Right renal cortex interstitium (tissue), 3 donors: Measurements from ENCODE around the gene SHROOM1. TPM values are rescaled to one million over a fixed set of nuclear protein-coding genes. Genes with fewer than 3 reads are reported as not detected.
"Not testable (repeated sequence)": the region's sequence is repeated elsewhere in the genome, so short reads cannot be mapped to it uniquely, and the experiment has no call there.

ENCODE experiments used
- DNase-seq, 3 donors: peaks; one replicate each; pipeline ENCODE4 v3.0.0-alpha.2; 2013; ENCODE audit warnings: low read depth in 3 of 3, low spot score in 2 of 3
- polyA plus RNA-seq, 3 donors: library from polyadenylated mRNA; unstranded; fragments of 120-200 nt; gene quantifications; one replicate each; pipeline ENCODE4 v1.2.1, GENCODE V29; 2013; ENCODE audit not compliant: insufficient read length in 3 of 3

The SHROOM1 gene
- 10 to 100 TPM; 10.8 to 19.7 (median 11.6) TPM for polyA plus RNA-seq

- no peak for DNase-seq
Measured at GRCh38 chr5:132830436-132831094, at the start of gene SHROOM1. TSS of gene SHROOM1 (minus strand) at chr5:132830647. CDS start at chr5:132826140, 4,507 bp downstream.

- no peak for DNase-seq
Measured at GRCh38 chr5:132877938-132878337, 47.5 kb upstream of the SHROOM1 start.

- DNase-seq = no peak
Measured at GRCh38 chr5:132877466-132877865, 47.0 kb upstream of the SHROOM1 start.

GRCh38 chr5:132876020-132876759 lies 45.7 kb upstream of the SHROOM1 start:
- no peak for DNase-seq

GRCh38 chr5:132873930-132874271 lies 43.5 kb upstream of the SHROOM1 start:
- DNase-seq = no peak

- DNase-seq = no peak
Measured at GRCh38 chr5:132873119-132873929, 42.9 kb upstream of the SHROOM1 start, which contains the start of gene LEAP2. TSS of gene LEAP2 (plus strand) at chr5:132873668. CDS start at chr5:132873695, 27 bp downstream.

GRCh38 chr5:132872788-132873118 lies 42.3 kb upstream of the SHROOM1 start:
- DNase-seq = no peak

GRCh38 chr5:132871459-132872284 lies 41.2 kb upstream of the SHROOM1 start:
- no peak for DNase-seq

- no peak for DNase-seq
Measured at GRCh38 chr5:132870801-132871200, 40.4 kb upstream of the SHROOM1 start.

- DNase-seq = no peak
Measured at GRCh38 chr5:132868754-132869153, 38.3 kb upstream of the SHROOM1 start.

GRCh38 chr5:132867046-132867451 lies 36.6 kb upstream of the SHROOM1 start:
- DNase-seq = no peak

GRCh38 chr5:132866342-132867045 lies 36.0 kb upstream of the SHROOM1 start, which contains the start of the genes GDF9 and UQCRQ:
TSS of gene GDF9 (minus strand) at chr5:132866469. CDS start at chr5:132864533, 1,936 bp downstream.
TSS of gene UQCRQ (plus strand) at chr5:132866642. CDS start at chr5:132866882, 240 bp downstream.
- peak; percentile 100 for DNase-seq

- DNase-seq = peak in 1 of 3 donors; percentile 27
Measured at GRCh38 chr5:132865668-132866341, 35.4 kb upstream of the SHROOM1 start.

- DNase-seq = no peak
Measured at GRCh38 chr5:132860742-132861141, 30.3 kb upstream of the SHROOM1 start.

GRCh38 chr5:132859889-132860437 lies 29.5 kb upstream of the SHROOM1 start:
- DNase-seq = no peak

- no peak for DNase-seq
Measured at GRCh38 chr5:132856011-132856410, 25.6 kb upstream of the SHROOM1 start.

- not testable (repeated sequence) for DNase-seq
Measured at GRCh38 chr5:132854992-132855391, 24.5 kb upstream of the SHROOM1 start.

GRCh38 chr5:132854301-132854700 lies 23.9 kb upstream of the SHROOM1 start:
- DNase-seq = no peak

- DNase-seq = no peak
Measured at GRCh38 chr5:132853790-132854189, 23.3 kb upstream of the SHROOM1 start.
